ENCODE measurements around the gene RPP38.

The RPP38 gene

GRCh38 chr10:15124908-15125307 is 27.8 kb downstream of the RPP38 start:
- no peak for DNase-seq (ENCODE audit: low spot score)
- in situ Hi-C loops (cut with MboI; ENCODE audit: low pct_unique_long_range_greater_than_20kb, low sequenced_read_pairs, unreplicated experiment) = no loop called here
- no peak for TF ChIP-seq CTCF (IDR thresholded peaks at IDR 0.05; ENCODE audit: extremely low read depth, insufficient read depth, missing control alignments)

- DNase-seq (ENCODE audit: low spot score) = no peak
- in situ Hi-C loops (cut with MboI; ENCODE audit: low pct_unique_long_range_greater_than_20kb, low sequenced_read_pairs, unreplicated experiment) = no loop called here
- no peak for TF ChIP-seq CTCF (IDR thresholded peaks at IDR 0.05; ENCODE audit: extremely low read depth, insufficient read depth, missing control alignments)
Measured at GRCh38 chr10:15131330-15131729, 34.2 kb downstream of the RPP38 start.

GRCh38 chr10:15136129-15137035 is 39.2 kb downstream of the RPP38 start:
- TF ChIP-seq CTCF (IDR thresholded peaks at IDR 0.05; ENCODE audit: extremely low read depth, insufficient read depth, missing control alignments) = no peak
- in situ Hi-C loops (cut with MboI; ENCODE audit: low pct_unique_long_range_greater_than_20kb, low sequenced_read_pairs, unreplicated experiment) = no loop called here
- DNase-seq (ENCODE audit: low spot score) = no peak

GRCh38 chr10:15137036-15137359 is 39.8 kb downstream of the RPP38 start:
- in situ Hi-C loops (cut with MboI; ENCODE audit: low pct_unique_long_range_greater_than_20kb, low sequenced_read_pairs, unreplicated experiment) = no loop called here
- DNase-seq (ENCODE audit: low spot score) = no peak
- no peak for TF ChIP-seq CTCF (IDR thresholded peaks at IDR 0.05; ENCODE audit: extremely low read depth, insufficient read depth, missing control alignments)

- no peak for TF ChIP-seq CTCF (IDR thresholded peaks at IDR 0.05; ENCODE audit: extremely low read depth, insufficient read depth, missing control alignments)
- DNase-seq (ENCODE audit: low spot score) = no peak
- in situ Hi-C loops (cut with MboI; ENCODE audit: low pct_unique_long_range_greater_than_20kb, low sequenced_read_pairs, unreplicated experiment) = no loop called here
Measured at GRCh38 chr10:15137636-15138035, 40.5 kb downstream of the RPP38 start.

- in situ Hi-C loops (cut with MboI; ENCODE audit: low pct_unique_long_range_greater_than_20kb, low sequenced_read_pairs, unreplicated experiment) = no loop called here
- no peak for DNase-seq (ENCODE audit: low spot score)
Measured at GRCh38 chr10:15140698-15141097, 43.5 kb downstream of the RPP38 start.

More at GRCh38 chr10:15140698-15141097, 43.5 kb downstream of the RPP38 start:
- TF ChIP-seq CTCF (IDR thresholded peaks at IDR 0.05; ENCODE audit: extremely low read depth, insufficient read depth, missing control alignments) = no peak
